HG02798 (cell line): Measurements from ENCODE around the gene LINC00237.

Experiments
- ATAC-seq: cut with Tn5 transposase; IDR thresholded peaks from one replicate; pipeline ENCODE4 v1.9.1; 2021; ENCODE audit warnings: mild to moderate bottlenecking; ENCODE audit not compliant: unreplicated experiment, poor library complexity

The LINC00237 gene

GRCh38 chr20:21052686-21053001 lies 53.5 kb downstream of the LINC00237 start:
- no peak for ATAC-seq

- ATAC-seq, result no peak
Measured at GRCh38 chr20:21052241-21052640, 53.9 kb downstream of the LINC00237 start.

- no peak for ATAC-seq
Measured at GRCh38 chr20:21050710-21051109, 55.4 kb downstream of the LINC00237 start.

GRCh38 chr20:21049305-21049828 lies 56.8 kb downstream of the LINC00237 start:
- ATAC-seq, result no peak

GRCh38 chr20:21048841-21049273 lies 57.3 kb downstream of the LINC00237 start:
- ATAC-seq, result peak; percentile 60

GRCh38 chr20:21047981-21048380 lies 58.2 kb downstream of the LINC00237 start:
- no peak for ATAC-seq

GRCh38 chr20:21046413-21047070 lies 59.6 kb downstream of the LINC00237 start:
- ATAC-seq, result no peak
